ENCODE data around the gene ATP6V0B.

Gene ATP6V0B

DNA sequence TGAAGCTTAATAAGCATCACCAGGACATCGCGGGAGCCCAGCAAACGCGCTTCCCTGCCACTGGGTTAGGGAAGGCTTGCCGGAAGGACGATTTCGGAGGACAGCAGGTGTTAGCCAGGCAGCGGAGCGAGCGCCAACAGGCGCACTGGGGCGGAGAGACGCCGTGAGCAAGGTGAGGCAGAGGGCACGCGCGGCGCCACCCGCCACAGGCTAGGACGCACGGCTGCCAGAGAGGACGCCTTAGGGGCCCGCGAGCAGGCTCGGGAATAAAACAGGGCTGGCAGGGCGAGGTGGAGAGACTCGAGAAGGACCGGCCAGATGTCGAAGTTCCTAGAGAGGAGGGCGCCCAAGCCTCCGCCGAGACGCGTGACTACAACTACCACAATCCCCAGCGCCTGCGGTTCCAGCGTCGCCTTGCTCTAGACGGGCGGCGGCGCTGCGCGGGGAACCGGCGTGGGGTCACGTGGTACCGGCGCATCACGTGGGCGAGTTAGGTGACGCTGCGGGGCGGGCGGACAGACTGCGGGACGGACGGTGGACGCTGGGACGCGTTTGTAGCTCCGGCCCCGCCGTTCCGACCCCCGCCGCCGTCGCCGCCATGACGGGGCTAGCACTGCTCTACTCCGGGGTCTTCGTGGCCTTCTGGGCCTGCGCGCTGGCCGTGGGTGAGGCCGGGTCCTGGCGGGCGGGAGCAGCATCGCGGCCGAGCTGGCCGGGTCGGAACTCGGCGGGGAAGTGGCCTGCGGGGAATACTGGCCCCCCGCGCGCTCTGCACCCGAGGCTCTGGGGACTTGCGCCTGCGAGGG is at the start of gene ATP6V0B:
Gene ATP6V0B (plus strand): TSS at position 518 of the 806 bp plus-strand sequence. CDS start 81 bp downstream, at position 599.
- DNase-seq (ENCODE audit: low spot score), result peak; percentile 98

DNA sequence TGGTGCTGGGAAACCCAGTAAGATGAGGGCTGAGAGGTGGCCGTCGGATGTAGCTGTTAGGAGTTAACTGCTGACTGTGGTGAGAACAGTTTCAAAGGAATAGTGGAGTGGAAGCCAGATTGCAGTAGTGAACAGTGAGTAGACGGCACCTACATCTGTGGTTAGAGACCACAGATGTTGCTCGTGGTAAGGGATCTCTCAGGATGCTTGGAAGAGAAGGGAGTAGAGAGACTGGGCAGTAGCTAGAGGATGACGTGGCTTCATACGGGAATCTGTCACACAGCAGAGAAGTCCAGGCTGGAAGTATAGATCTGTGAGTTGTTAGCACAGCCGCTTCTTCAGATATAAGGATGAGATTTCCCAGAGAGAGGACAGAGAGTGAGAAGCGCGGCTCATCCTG is 48.9 kb upstream of the ATP6V0B start:
- no peak for DNase-seq (ENCODE audit: low spot score)

DNA sequence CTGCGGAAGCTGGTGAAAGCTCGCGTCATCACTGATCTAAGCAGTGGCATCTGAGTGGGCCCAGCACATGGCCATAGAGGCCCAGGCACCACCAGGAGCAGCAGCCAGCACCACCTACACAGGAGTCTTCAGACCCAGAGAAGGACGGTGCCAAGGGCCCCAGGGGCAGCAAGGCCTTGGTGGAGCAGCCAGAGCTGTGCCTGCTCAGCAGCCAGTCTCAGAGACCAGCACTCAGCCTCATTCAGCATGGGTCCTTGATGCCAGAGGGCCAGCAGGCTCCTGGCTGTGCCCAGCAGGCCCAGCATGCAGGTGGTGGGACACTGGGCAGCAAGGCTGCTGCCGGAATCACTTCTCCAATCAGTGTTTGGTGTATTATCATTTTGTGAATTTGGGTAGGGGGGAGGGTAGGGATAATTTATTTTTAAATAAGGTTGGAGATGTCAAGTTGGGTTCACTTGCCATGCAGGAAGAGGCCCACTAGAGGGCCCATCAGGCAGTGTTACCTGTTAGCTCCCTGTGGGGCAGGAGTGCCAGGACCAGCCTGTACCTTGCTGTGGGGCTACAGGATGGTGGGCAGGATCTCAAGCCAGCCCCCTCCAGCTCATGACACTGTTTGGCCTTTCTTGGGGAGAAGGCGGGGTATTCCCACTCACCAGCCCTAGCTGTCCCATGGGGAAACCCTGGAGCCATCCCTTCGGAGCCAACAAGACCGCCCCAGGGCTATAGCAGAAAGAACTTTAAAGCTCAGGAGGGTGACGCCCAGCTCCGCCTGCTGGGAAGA is 44.4 kb upstream of the ATP6V0B start:
- DNase-seq (ENCODE audit: low spot score), result no peak

DNA sequence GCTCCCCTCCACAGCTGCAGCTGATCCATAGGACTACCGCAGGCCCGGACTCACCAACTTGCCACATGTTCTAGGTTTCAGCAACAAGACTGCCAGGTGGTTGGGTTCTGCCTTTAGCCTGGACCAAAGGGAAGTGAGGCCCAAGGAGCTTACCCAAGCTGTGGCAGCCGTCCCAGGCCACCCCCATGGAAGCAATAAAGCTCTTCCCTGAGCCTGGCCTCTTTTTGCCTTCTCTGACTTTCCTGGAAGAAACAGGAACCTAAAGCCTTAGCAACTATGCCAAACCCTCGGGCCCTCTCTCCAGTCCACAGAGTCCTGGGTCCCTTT is 43.8 kb upstream of the ATP6V0B start:
- no peak for DNase-seq (ENCODE audit: low spot score)

DNA sequence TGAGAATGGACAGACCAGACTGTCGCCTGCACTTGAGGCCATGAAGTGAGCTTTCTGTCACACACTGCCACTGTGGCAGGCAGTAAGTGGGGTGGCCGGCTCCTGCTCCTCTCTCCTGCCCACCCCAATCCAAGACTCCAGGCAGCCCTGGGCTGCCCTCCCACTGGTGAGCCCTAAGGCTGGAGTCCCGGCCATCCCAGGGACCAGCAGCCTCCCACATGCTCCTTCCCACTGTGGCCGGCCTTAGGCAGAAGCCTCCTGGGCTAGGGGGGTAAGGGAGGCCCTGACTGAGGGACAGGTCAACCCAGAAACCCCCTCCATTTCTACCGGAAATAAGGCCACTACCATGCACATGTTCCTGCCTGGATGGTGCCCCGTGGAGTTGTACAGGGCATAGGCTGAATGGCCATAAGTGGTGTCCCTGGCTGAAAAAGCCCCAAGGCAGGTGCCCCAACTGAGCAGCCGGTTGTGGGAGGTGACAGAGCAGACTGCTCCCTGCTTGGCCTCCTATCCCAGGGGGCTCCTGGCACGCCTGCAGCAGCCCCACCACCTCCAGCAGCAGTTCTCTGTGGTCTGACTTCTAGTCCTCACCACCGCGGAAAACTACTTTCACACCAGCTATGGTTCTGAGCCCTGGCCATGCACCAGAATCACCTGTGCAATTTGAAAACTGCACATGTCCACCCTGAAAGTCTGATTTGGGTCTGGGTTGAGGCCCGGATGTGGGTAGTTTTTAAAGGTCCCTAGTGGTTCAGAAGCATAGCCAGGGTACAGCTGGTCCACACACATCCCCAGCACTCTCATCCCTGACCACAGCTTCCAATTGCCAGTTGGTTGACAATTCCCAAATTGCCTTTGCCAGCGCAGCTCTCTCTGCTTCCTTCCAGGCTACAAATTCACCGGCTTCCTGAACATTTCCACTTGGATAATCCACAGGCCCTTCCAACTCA is 42.8 kb upstream of the ATP6V0B start:
- no peak for DNase-seq (ENCODE audit: low spot score)

DNA sequence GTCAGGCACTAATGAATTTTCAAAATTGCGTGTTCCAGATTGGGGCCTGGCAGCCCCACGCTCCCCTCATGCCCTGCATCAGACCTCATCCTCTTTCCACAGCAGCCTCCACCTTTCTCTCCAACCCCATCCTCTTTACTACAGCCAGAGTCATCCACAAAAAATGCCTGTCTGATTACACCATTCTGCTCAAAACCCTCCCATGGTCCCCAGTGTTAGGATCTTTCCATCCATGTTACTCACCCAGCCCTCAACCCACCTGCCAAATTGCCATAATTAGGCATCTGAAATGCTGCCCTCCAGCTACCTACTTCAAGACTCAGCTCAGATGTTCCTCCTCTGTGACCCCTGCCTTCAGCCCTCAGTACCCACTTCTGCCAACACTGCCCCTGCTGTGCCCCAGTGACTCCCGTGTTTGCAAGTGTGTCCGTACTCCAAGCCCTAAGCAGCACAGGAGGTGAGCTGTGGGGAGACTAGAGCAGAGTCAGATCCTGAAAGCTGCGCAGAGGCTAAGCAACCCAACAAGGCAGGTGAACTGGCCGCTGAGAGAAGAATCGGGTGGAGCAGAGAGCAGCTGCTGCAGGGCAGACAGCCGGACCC is 41.9 kb upstream of the ATP6V0B start:
- DNase-seq (ENCODE audit: low spot score), result peak; percentile 60

DNA sequence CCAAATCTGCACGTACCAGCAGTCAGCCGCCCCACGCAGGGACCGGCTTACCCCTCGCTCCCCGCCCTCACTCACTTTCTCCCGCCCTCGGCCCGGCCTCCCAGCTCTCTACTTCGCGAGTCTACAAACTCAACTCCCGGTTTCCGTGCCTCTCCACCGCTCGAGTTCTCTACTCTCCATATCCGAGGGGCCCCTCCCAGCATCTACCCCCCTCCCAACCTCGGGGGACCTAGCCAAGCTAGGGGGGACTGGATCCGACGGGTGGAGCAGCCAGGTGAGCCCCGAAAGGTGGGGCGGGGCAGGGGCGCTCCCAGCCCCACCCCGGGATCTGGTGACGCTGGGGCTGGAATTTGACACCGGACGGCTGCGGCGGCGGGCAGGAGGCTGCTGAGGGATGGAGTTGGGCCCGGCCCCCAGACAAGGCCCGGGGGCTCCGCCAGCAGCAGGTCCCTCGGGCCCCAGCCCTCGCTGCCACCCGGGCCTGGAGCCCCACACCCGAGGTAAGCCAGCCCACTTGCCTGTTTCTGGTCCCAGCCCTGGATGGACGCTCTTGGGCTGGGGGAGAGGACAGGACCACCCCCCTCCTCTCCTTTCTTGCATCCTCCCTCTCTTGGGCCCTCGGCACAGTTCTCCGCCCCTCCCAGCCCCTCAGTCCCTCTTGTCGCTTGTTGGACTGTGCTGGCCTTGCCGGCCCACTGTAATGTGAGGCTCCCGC is 41.2 kb upstream of the ATP6V0B start, which contains the start of gene ARTN:
Gene ARTN (plus strand): TSS at position 416 of the 715 bp plus-strand sequence. CDS start 1,856 bp downstream, outside the sequence.
- DNase-seq (ENCODE audit: low spot score), result peak; percentile 59

DNA sequence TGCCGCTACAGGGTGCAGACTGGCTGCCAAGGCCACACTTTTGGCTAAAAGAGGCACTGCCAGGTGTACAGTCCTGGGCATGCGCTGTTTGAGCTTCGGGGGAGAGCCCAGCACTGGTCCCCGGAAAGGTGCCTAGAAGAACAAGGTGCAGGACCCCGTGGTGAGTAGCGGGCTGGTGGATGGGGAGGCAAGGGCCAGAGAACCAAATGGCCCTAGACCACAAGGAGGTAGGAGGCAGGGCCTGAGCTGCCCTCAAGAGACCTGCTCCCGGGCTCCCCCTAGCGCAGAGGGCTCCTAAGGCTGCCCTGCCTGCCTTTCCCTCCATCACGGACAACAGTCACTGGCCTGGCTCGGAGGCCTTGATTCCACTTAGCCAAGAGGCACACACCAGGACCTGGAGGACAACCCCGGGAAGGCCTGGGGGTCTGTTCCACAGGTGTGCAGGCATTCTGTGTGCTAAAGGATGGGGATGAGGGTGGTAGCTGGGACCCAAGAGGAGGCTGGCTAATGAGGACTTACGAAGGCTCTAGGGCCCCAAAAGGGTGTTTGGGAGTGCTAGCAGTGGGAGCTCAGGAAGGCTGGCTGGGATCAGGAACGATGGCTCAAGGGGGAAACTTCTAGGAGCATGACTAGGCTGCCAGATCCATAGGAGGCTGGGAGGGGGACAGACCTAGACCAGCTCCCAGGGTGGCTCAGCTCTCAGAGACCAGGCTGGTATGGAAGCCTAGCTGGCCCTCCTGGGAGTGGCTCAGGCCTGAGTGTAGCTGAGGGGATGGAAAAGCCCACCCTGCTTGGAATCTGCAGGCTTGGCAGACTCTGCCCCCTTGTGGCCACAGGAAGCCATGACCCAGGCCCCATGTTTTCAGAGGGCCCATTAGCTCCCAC is 40.4 kb upstream of the ATP6V0B start:
- DNase-seq (ENCODE audit: low spot score), result peak; percentile 84

DNA sequence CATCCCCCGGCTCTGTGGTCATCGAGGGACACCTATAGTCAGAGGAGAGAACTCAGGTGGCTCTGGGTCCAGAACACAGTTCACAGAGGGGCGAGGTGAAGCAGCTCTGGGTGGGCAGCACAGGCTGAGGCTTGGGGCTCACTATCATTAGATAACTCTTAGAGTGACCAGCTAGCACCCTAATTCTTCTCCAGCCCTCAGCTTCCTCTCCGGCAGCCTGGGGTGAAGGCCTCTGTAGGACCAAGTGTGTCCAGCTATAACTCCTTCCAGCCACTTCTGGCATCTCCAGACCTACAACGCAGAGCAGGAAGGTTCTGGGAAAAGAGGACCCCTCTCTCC is 39.8 kb upstream of the ATP6V0B start:
- DNase-seq (ENCODE audit: low spot score), result no peak

DNA sequence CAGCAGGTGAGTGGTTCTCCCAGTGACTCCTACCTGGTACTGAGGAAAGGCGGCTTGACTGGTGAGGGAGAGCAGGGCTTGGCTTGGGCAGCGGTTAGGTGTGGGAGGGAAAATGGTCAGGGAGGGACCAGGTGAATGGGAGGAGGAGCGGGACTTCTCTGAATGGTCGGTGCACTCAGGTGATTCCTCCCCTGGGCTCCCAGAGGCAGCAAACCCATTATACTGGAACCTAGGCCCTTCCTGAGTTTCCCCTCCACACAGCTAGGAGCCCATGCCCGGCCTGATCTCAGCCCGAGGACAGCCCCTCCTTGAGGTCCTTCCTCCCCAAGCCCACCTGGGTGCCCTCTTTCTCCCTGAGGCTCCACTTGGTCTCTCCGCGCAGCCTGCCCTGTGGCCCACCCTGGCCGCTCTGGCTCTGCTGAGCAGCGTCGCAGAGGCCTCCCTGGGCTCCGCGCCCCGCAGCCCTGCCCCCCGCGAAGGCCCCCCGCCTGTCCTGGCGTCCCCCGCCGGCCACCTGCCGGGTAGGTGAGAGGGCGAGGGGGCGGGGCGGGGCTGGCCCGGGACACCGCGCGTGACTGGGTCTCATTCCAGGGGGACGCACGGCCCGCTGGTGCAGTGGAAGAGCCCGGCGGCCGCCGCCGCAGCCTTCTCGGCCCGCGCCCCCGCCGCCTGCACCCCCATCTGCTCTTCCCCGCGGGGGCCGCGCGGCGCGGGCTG is 38.9 kb upstream of the ATP6V0B start:
- DNase-seq (ENCODE audit: low spot score), result no peak

DNA sequence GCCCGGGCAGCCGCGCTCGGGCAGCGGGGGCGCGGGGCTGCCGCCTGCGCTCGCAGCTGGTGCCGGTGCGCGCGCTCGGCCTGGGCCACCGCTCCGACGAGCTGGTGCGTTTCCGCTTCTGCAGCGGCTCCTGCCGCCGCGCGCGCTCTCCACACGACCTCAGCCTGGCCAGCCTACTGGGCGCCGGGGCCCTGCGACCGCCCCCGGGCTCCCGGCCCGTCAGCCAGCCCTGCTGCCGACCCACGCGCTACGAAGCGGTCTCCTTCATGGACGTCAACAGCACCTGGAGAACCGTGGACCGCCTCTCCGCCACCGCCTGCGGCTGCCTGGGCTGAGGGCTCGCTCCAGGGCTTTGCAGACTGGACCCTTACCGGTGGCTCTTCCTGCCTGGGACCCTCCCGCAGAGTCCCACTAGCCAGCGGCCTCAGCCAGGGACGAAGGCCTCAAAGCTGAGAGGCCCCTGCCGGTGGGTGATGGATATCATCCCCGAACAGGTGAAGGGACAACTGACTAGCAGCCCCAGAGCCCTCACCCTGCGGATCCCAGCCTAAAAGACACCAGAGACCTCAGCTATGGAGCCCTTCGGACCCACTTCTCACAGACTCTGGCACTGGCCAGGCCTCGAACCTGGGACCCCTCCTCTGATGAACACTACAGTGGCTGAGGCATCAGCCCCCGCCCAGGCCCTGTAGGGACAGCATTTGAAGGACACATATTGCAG is 38.2 kb upstream of the ATP6V0B start:
- peak; percentile 68 for DNase-seq (ENCODE audit: low spot score)

DNA sequence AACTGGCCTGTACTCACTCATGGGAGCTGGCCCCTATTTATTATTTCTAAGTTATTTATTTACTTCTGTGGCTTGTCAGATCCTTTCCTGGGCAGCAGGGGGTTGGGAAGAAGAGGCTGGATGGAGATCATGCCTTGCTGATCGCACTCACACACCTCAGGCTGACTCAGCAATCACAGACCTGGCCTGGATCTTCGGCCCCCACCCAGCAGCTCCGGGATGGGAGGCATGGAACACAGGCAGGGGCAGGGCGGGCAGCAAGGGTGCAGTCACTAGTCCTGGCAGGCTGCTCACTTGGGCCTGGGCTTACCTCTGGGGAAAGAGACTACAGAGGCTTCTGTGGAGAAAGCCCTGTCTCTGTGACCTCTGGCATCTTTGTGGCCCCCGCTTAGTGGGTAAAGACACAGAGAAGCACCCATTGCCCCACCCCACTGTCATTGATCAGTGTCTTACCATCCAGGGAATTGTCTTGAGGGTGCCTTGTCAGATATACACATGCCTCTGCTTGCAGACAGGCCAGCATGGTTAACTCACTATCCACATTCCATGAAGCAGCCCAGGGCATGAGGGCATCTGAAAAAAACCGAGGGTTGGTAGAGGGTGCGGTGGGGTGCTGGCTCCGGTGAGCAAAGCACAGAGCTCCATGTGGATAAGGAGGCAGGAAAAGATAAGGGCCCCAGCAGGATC is 37.4 kb upstream of the ATP6V0B start:
- DNase-seq (ENCODE audit: low spot score), result no peak

DNA sequence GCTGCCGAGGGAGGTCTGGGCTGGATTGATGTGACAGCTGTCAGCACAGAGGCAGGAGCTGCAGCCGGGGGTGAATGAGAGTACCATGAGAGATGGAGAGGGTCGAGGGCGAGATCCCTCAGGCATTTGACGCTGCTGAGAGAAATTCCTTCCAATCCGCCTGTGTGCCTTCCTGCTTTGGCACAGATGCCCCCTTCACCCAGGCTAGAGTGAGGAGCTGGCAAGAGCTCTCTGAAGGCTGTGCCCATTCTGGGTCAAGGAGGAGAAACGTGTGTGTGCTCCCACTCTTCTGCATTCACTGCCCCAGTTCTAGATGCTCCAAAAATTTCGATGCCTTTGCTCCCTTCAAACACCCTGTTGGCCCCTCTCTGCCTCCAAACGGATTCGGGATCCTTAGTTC is 36.4 kb upstream of the ATP6V0B start:
- no peak for DNase-seq (ENCODE audit: low spot score)

DNA sequence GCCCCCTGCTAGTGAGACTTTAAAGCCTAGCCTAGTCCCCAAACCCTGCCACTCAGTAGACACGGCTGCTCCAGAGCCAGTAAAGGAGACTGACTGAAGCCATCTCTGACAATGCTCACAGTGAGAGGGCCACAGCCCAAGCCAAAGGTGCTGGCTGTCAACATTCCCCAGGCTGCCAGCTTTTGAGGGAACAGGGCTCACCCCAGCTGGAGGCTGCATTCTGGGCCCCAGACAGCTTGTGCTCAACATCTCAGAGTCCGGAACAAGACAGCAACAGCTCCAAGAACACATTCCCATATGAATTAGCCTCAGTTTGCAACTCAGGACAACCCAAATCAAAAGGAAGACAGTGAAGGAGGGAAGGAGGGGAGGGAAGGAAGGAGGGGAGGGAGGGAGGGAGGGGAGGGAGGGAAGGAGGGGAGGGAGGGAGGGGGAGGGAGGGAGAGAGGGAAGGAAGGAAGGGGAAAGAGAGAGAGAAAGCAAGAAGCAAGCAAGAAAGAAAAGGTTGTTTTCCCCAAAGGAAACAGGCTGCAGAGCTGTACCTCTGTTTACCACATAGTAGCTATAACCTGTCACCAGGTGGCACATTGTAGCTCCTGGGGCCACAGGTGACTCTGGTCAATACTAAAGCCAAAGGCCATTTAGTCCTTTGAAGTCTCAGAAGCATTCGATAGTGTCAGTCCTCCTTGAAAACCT is 35.7 kb upstream of the ATP6V0B start:
- DNase-seq (ENCODE audit: low spot score), result no peak

DNA sequence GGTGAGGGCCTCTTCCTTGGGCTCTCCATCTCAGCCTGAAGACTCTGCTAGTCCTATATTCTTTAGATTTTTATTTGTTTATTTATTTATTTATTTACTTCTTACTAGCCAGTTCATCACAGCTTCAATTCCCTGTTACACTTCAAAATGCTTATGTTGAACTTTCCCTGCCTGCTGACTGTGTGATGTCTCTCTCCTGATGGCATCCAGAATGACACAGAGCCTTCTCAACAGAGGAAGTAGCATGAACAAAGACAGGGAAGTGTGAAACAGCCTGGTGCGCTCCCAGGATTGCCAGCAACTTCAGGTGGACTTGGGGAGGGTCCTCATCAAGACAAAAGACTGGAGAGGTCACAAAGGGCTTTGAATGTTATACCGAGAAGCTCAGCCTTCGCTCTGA is 32.3 kb upstream of the ATP6V0B start:
- DNase-seq (ENCODE audit: low spot score), result no peak

DNA sequence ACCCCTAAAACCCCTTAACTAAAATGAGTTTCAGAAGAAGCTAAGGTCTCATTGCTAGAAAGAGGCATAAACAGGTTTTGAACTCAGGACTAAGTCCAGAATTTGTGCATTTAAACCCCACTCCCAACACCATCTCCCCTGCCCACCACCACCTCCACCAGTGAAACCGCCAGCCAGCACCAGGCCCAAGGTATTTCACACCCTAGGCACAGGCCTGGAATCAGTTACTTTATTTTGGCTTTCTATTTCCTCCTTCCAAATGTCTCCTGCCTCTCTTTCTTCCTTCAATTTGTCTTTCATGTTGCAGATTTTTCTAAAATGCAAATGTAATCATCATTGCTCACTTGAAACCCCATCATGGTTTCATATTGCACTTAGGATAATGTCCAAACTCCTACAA is 29.9 kb upstream of the ATP6V0B start:
- no peak for DNase-seq (ENCODE audit: low spot score)

DNA sequence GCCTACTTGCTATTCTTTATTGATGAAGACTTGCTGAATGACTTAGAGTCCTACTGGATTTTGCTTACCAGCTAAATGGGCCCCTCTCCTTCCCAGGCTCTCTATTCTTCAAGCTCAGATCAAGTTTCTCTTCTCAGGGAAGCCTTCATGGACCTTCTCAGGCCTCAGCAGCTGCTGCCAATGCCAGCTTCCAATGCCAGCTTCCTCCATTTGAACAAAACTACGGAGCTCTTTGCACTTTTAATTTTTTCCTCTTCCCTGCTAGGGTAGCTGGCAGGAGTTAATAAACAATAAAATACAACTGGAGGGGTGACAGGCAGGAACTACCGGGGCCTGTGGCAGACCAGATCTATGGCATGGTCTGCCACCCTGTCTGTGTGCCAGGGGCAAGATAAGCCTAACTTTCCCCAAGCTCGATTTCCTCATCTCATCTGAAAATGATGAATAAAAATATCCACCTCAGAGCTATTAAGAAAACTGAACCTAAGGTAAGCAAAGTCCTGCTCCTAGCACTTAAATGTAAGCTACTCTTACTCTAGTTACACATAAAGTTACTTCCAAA is 29.0 kb upstream of the ATP6V0B start:
- DNase-seq (ENCODE audit: low spot score), result no peak
